Neural cell (in vitro differentiated cells): Measurements from ENCODE around the gene TRAPPC10. TPM values are rescaled to one million over a fixed set of nuclear protein-coding genes. Genes with fewer than 3 reads are reported as not detected.

ENCODE experiments used
- H2AFZ ChIP-seq: fragments of 200-600, 300-800 bp; sonication (generic), shearing (Covaris generic); 2 replicates; pipeline ENCODE4 v1.6.0; 2014; ENCODE audit warnings: low read depth, mild to moderate bottlenecking, antibody characterized with exemption, low read length, moderate library complexity
- H3F3A ChIP-seq: fragments of 200-600 bp; shearing (Covaris generic); 2 replicates; pipeline ENCODE4 v1.6.1; 2016; ENCODE audit warnings: mild to moderate bottlenecking, moderate library complexity, mixed read lengths, antibody characterized with exemption, low read length; ENCODE audit not compliant: insufficient read depth, poor library complexity, severe bottlenecking
- H3K27ac ChIP-seq: fragments of 200-600, 300-800 bp; sonication (generic), shearing (Covaris generic); 2 replicates; pipeline ENCODE4 v1.5.1; 2014; ENCODE audit warnings: mild to moderate bottlenecking, low read length, moderate library complexity
- H3K27me3 ChIP-seq: fragments of 300-800, 200-600 bp; sonication (generic), shearing (Covaris generic); 2 replicates; pipeline ENCODE4 v1.6.0; 2014; ENCODE audit warnings: mild to moderate bottlenecking, low read depth, low read length, moderate library complexity; ENCODE audit not compliant: insufficient read depth
- H3K36me3 ChIP-seq: fragments of 300-800, 200-600 bp; sonication (generic), shearing (Covaris generic); 2 replicates; pipeline ENCODE4 v1.5.1; 2014; ENCODE audit warnings: mild to moderate bottlenecking, antibody characterized with exemption, low read length, moderate library complexity; ENCODE audit not compliant: insufficient read depth
- H3K4me2 ChIP-seq: fragments of 300-800, 200-600 bp; sonication (generic), shearing (Covaris generic); 2 replicates; pipeline ENCODE4 v1.6.0; 2014; ENCODE audit warnings: mild to moderate bottlenecking, low read length
- H3K4me3 ChIP-seq: fragments of 300-800, 200-600 bp; sonication (generic), shearing (Covaris generic); 2 replicates; pipeline ENCODE4 v1.5.1; 2014; ENCODE audit warnings: mild to moderate bottlenecking, low read length, moderate library complexity
- H3K79me2 ChIP-seq: fragments of 200-600 bp; shearing (Covaris generic); replicated peaks from 2 replicates; pipeline ENCODE4 v1.6.0; 2014; ENCODE audit warnings: mild to moderate bottlenecking, low read length, moderate library complexity; ENCODE audit not compliant: insufficient read depth
- H3K9ac ChIP-seq: fragments of 300-800, 200-600 bp; sonication (generic), shearing (Covaris generic); 2 replicates; pipeline ENCODE4 v1.6.1; 2016; ENCODE audit warnings: mild to moderate bottlenecking, low read length, mixed read lengths
- H3K9me2 ChIP-seq: fragments of 200-600 bp; shearing (Covaris generic); 2 replicates; pipeline ENCODE4 v1.6.1; 2016; ENCODE audit warnings: mild to moderate bottlenecking, low read length, mixed read lengths; ENCODE audit not compliant: insufficient read depth
- H3K9me3 ChIP-seq: fragments of 200-600, 300-800 bp; sonication (generic), shearing (Covaris generic); 2 replicates; pipeline ENCODE4 v1.6.1; 2016; ENCODE audit warnings: mild to moderate bottlenecking, mixed run types, low read length, moderate library complexity, mixed read lengths
- H4K20me1 ChIP-seq: fragments of 200-600 bp; shearing (Covaris generic); 2 replicates; pipeline ENCODE4 v1.6.1; 2016; ENCODE audit warnings: mild to moderate bottlenecking, mixed run types; ENCODE audit not compliant: insufficient read depth
- EP300 ChIP-seq: fragments of 450-650 bp; conservative IDR thresholded peaks from 2 replicates; pipeline ENCODE4 v1.6.1; 2014; ENCODE audit warnings: antibody characterized with exemption, mild to moderate bottlenecking, moderate library complexity; ENCODE audit not compliant: poor library complexity, severe bottlenecking
- EZH2 ChIP-seq: fragments of 200-600, 300-800 bp; shearing (Covaris generic), sonication (generic); IDR thresholded peaks from 2 replicates; pipeline ENCODE4 v1.6.1; 2014; ENCODE audit warnings: antibody characterized with exemption, low read length, borderline replicate concordance, mild to moderate bottlenecking; ENCODE audit not compliant: insufficient read depth, poor library complexity, severe bottlenecking
- MXI1 ChIP-seq: fragments of 450-650 bp; conservative IDR thresholded peaks from 2 replicates; pipeline ENCODE4 v1.6.1; 2014; ENCODE audit warnings: antibody characterized with exemption, mild to moderate bottlenecking; ENCODE audit not compliant: poor library complexity, severe bottlenecking
- POLR2AphosphoS5 ChIP-seq: IDR thresholded peaks from 2 replicates; pipeline ENCODE4 v1.6.1; 2012
- RAD21 ChIP-seq: fragments of 450-650 bp; conservative IDR thresholded peaks from 2 replicates; pipeline ENCODE4 v1.6.1; 2014; ENCODE audit warnings: antibody characterized with exemption, mild to moderate bottlenecking, moderate library complexity
- SMC3 ChIP-seq: fragments of 450-650 bp; conservative IDR thresholded peaks from 2 replicates; pipeline ENCODE4 v1.6.1; 2014; ENCODE audit warnings: antibody characterized with exemption, mild to moderate bottlenecking, moderate library complexity; ENCODE audit not compliant: poor library complexity
- TAF1 ChIP-seq: IDR thresholded peaks from 2 replicates; pipeline ENCODE4 v1.6.1; 2012; ENCODE audit warnings: low read depth
- polyA plus RNA-seq: library from polyadenylated mRNA; depleted of rRNA; stranded (reverse); fragments of >200 nt; gene quantifications from 2 replicates; pipeline ENCODE4 v1.2.3, GENCODE V29; 2014
- TF ChIP-seq, protein P1 (sequence below): fragments of 450-650 bp; IDR thresholded peaks from 2 replicates; pipeline ENCODE4 v1.5.1; 2014; ENCODE audit warnings: antibody characterized with exemption, mild to moderate bottlenecking, moderate library complexity; ENCODE audit not compliant: poor library complexity, severe bottlenecking
- TF ChIP-seq, protein P2 (sequence below): IDR thresholded peaks from 2 replicates; pipeline ENCODE4 v1.6.1; 2012; ENCODE audit warnings: borderline replicate concordance

Gene TRAPPC10
- polyA plus RNA-seq, 1 donor from 2014 or later, result 17.8 TPM

DNA sequence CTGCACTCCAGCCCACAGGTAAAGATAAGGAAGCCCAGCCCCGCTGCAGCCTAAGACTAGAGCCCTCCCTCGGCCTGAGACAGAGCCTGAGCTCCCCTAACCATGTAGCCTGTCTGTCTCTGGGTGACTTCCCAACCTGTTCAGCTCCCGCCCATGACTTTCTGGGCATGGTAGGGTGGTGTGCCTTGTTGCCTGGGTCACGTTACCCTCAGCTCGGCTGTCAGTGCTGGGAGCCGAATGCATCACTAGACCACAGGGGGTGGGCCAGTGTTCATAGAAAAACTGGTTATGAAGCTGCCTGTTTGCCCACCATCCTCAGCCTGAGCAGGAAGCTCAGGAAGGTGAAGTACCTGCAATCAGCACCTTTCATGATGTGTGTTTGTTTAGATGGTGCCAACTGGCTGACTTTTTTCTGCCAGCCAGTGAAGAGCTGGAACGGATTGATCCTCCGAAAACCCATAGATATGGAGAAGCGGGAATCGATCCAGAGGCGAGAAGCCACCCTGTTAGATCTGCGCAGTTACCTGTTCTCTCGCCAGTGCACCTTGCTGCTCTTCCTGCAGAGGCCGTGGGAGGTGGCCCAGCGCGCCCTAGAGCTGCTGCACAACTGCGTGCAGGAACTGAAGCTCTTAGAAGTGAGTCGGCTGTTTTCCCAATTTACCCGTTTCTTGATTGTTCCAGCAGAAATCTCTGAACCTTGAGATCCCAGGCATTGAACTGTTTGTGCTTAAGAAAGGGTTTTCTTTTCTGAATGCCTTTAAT lies 51.2 kb downstream of the TRAPPC10 start:
- no peaks in the 10 kb centered on the region for H4K20me1 ChIP-seq
- no peaks in the 10 kb centered on the region for H3F3A ChIP-seq

DNA sequence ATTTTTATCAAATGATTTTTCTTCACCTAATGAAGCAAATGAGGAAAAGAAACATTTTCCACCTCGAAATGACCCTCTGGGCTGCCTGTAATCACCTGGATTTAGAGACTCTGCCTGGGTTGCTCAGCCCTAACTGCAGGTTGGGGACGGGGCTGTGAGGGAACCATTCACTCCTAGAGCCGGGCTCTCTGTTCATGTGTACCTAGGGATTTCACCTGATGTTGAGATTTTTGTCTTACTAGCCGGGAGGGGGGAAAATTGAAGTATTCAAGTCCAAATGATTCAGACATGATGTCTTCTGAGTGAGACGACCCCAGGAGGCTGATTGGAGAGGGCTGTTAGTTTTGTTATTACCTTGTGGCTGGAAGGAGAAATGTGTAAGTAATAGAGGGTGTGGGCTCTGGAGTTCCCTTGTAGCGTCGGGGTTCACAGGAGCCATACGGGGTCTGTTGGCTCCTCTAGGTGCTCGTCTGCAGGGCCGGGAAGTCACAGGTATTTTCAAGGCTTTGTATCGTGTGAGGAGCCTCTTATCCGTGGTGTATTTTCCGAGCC lies 52.8 kb downstream of the TRAPPC10 start:
- no peaks in the 10 kb centered on the region for H3F3A ChIP-seq
- H3K4me2 ChIP-seq, result no peak overlapping the region
- no peak overlapping the region for H3K4me3 ChIP-seq
- H2AFZ ChIP-seq, result no peak overlapping the region
- H3K9ac ChIP-seq, result no peak overlapping the region
- no peaks in the 10 kb centered on the region for H4K20me1 ChIP-seq
- no peak overlapping the region for H3K27ac ChIP-seq
- H3K79me2 ChIP-seq, result no peaks in the 10 kb centered on the region
- H3K9me3 ChIP-seq, result no peaks in the 10 kb centered on the region
- H3K27me3 ChIP-seq, result no peaks in the 10 kb centered on the region
- TF ChIP-seq POLR2AphosphoS5, result no peak
- TF ChIP-seq EP300, result no peak
- no peak for TF ChIP-seq RAD21
- TF ChIP-seq EZH2, result no peak
- TF ChIP-seq, protein P1, sequence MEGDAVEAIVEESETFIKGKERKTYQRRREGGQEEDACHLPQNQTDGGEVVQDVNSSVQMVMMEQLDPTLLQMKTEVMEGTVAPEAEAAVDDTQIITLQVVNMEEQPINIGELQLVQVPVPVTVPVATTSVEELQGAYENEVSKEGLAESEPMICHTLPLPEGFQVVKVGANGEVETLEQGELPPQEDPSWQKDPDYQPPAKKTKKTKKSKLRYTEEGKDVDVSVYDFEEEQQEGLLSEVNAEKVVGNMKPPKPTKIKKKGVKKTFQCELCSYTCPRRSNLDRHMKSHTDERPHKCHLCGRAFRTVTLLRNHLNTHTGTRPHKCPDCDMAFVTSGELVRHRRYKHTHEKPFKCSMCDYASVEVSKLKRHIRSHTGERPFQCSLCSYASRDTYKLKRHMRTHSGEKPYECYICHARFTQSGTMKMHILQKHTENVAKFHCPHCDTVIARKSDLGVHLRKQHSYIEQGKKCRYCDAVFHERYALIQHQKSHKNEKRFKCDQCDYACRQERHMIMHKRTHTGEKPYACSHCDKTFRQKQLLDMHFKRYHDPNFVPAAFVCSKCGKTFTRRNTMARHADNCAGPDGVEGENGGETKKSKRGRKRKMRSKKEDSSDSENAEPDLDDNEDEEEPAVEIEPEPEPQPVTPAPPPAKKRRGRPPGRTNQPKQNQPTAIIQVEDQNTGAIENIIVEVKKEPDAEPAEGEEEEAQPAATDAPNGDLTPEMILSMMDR, result no peak
- TF ChIP-seq SMC3, result no peak
- no peak for TF ChIP-seq MXI1
- TF ChIP-seq, protein P2, sequence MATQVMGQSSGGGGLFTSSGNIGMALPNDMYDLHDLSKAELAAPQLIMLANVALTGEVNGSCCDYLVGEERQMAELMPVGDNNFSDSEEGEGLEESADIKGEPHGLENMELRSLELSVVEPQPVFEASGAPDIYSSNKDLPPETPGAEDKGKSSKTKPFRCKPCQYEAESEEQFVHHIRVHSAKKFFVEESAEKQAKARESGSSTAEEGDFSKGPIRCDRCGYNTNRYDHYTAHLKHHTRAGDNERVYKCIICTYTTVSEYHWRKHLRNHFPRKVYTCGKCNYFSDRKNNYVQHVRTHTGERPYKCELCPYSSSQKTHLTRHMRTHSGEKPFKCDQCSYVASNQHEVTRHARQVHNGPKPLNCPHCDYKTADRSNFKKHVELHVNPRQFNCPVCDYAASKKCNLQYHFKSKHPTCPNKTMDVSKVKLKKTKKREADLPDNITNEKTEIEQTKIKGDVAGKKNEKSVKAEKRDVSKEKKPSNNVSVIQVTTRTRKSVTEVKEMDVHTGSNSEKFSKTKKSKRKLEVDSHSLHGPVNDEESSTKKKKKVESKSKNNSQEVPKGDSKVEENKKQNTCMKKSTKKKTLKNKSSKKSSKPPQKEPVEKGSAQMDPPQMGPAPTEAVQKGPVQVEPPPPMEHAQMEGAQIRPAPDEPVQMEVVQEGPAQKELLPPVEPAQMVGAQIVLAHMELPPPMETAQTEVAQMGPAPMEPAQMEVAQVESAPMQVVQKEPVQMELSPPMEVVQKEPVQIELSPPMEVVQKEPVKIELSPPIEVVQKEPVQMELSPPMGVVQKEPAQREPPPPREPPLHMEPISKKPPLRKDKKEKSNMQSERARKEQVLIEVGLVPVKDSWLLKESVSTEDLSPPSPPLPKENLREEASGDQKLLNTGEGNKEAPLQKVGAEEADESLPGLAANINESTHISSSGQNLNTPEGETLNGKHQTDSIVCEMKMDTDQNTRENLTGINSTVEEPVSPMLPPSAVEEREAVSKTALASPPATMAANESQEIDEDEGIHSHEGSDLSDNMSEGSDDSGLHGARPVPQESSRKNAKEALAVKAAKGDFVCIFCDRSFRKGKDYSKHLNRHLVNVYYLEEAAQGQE, result no peak
- no peak for TF ChIP-seq TAF1
- H3K36me3 ChIP-seq, result no peaks in the 10 kb centered on the region
- no peaks in the 10 kb centered on the region for H3K9me2 ChIP-seq

More for the DNA sequence above, 51.2 kb downstream of the TRAPPC10 start:
- Histone ChIP-seq H3K9ac (no peak overlapping the region), H3K9me2 (no peaks in the 10 kb centered on the region), H3K27ac (no peak overlapping the region), H3K9me3 (no peaks in the 10 kb centered on the region), H3K27me3 (no peaks in the 10 kb centered on the region), H3K79me2 (no peaks in the 10 kb centered on the region), H3K4me2 (no peak overlapping the region), H2AFZ (no peak overlapping the region), H3K4me3 (no peak overlapping the region), H3K36me3 (no peaks in the 10 kb centered on the region)
- no peak for TF ChIP-seq TAF1
- TF ChIP-seq EP300, result no peak
